GM12878 (cell line): ENCODE data around the gene ZC3H15. TPM values are rescaled to one million over a fixed set of nuclear protein-coding genes. Genes with fewer than 3 reads are reported as not detected.

Source experiments
- ATAC-seq: fragments of 200-7000 bp; cut with Tn5 transposase; 3 replicates; pipeline ENCODE4 v1.9.1; 2020; ENCODE audit warnings: mild to moderate bottlenecking, moderate library complexity
- BruUV-seq: library from RNA; stranded (reverse); fragments of 400-500 nt; replicated peaks from 2 replicates; lab custom pipeline; 2021; lab: Mats Ljungman, UMichigan
- CTCF ChIA-PET: fragments of 300-600 bp; sonication (Branson Sonifier 250); formaldehyde crosslinking; extraction: SDS; loops from one replicate; lab custom pipeline; 2021; ENCODE audit warnings: inconsistent platforms; lab: Yijun Ruan, JAX
- POLR2A ChIA-PET: fragments of 350-600 bp; formaldehyde crosslinking; extraction: SDS; loops from one replicate; lab custom pipeline; 2021; ENCODE audit warnings: inconsistent platforms; lab: Charles Lee
- RAD21 ChIA-PET: fragments of 300-600 bp; sonication (Branson Sonifier 250); formaldehyde crosslinking; loops from one replicate; lab custom pipeline; 2023; ENCODE audit warnings: antibody characterized with exemption; ENCODE audit not compliant: unreplicated experiment; lab: Charles Lee
- SMC1A ChIA-PET: fragments of 300-600 bp; sonication (Branson Sonifier 250); formaldehyde crosslinking; loops from one replicate; lab custom pipeline; 2023; ENCODE audit not compliant: unreplicated experiment, uncharacterized antibody; lab: Charles Lee
- DNase-seq: peaks from one replicate; pipeline ENCODE4 v3.0.0-alpha.2; 2011; ENCODE audit warnings: low read depth, low spot score
- FAIRE-seq: peaks from 3 replicates; lab custom pipeline; 2011; peaks lifted over from hg19 to GRCh38; lab: Jason Lieb, UNC
- H2AFZ ChIP-seq: 2 replicates; pipeline ENCODE4 v1.6.0; 2011; ENCODE audit warnings: low read depth, low read length, control low read depth; ENCODE audit not compliant: control insufficient read depth
- H3K27ac ChIP-seq: 2 replicates; pipeline ENCODE4 v1.5.1; 2011; ENCODE audit warnings: control low read depth; ENCODE audit not compliant: control insufficient read depth, insufficient read depth
- H3K27me3 ChIP-seq, 2 experiments: replicated peaks in 1 of 2; 2 replicates each; pipeline versions ENCODE4 v1.6.0 to v1.6.1; 2011; ENCODE audit warnings: low read length in 1 of 2; ENCODE audit not compliant: control insufficient read depth in 2 of 2, insufficient read depth in 2 of 2
- H3K36me3 ChIP-seq, 2 experiments: 2 replicates each; pipeline ENCODE4 v1.5.1; 2011; ENCODE audit warnings: low read length in 1 of 2; ENCODE audit not compliant: control insufficient read depth in 2 of 2, insufficient read depth in 2 of 2
- H3K4me1 ChIP-seq: 2 replicates; pipeline ENCODE4 v1.6.1; 2011; ENCODE audit warnings: mild to moderate bottlenecking, low read length, moderate library complexity, mixed read lengths; ENCODE audit not compliant: control insufficient read depth, insufficient read depth
- H3K4me2 ChIP-seq: 2 replicates; pipeline ENCODE4 v1.6.0; 2011; ENCODE audit warnings: control low read depth; ENCODE audit not compliant: control insufficient read depth, insufficient read depth
- H3K4me3 ChIP-seq: fragments of 200-600 bp; sonication (generic); 2 replicates; pipeline ENCODE4 v1.5.1; 2016
- H3K79me2 ChIP-seq: 2 replicates; pipeline ENCODE4 v1.6.0; 2011; ENCODE audit warnings: low read length; ENCODE audit not compliant: control insufficient read depth, insufficient read depth
- H3K9ac ChIP-seq: 2 replicates; pipeline ENCODE4 v1.8.0; 2011; ENCODE audit warnings: low read length, control low read depth, mixed read lengths; ENCODE audit not compliant: control insufficient read depth, insufficient read depth
- H3K9me3 ChIP-seq: replicated peaks from 3 replicates; pipeline ENCODE4 v1.5.1; 2011; ENCODE audit warnings: mild to moderate bottlenecking, low read length; ENCODE audit not compliant: control insufficient read depth, insufficient read depth
- H4K20me1 ChIP-seq: 2 replicates; pipeline ENCODE4 v1.6.0; 2011; ENCODE audit not compliant: control insufficient read depth, insufficient read depth
- EP300 ChIP-seq, 2 experiments: fragments of 150-350 bp in 1 of 2; IDR thresholded peaks; 2 replicates each; pipeline ENCODE4 v1.6.1; 2011 to 2012; ENCODE audit warnings: low read depth in 2 of 2, low read length in 2 of 2, borderline replicate concordance in 1 of 2, improper control_type of control experiment in 1 of 2, inconsistent platforms in 1 of 2; ENCODE audit not compliant: control insufficient read depth in 1 of 2
- ETV6 ChIP-seq, 2 experiments: fragments of 450-650 bp in 1 of 2; IDR thresholded peaks in 1 of 2; conservative IDR thresholded peaks in 1 of 2; 2 replicates each; pipeline ENCODE4 v1.6.1; 2014; ENCODE audit warnings: antibody characterized with exemption in 1 of 2, borderline replicate concordance in 1 of 2, low read depth in 1 of 2, mild to moderate bottlenecking in 1 of 2, moderate library complexity in 1 of 2
- EZH2 ChIP-seq: IDR thresholded peaks from 2 replicates; pipeline ENCODE4 v1.6.1; 2012; ENCODE audit warnings: low read depth, mild to moderate bottlenecking, control low read depth, inconsistent platforms, low read length, borderline replicate concordance; ENCODE audit not compliant: control insufficient read depth
- GATAD2B ChIP-seq: fragments of 450-650 bp; conservative IDR thresholded peaks from 2 replicates; pipeline ENCODE4 v1.6.1; 2017; ENCODE audit warnings: low read depth, mild to moderate bottlenecking, moderate library complexity
- HDAC6 ChIP-seq: fragments of 200-600 bp; sonication (generic); IDR thresholded peaks from one replicate; pipeline ENCODE4 v1.8.0; 2017; ENCODE audit warnings: antibody characterized with exemption; ENCODE audit not compliant: unreplicated experiment
- IKZF2 ChIP-seq, 2 experiments: fragments of 450-650 bp; IDR thresholded peaks; 2 replicates each; pipeline ENCODE4 v1.6.1; 2017; ENCODE audit warnings: mild to moderate bottlenecking in 2 of 2, moderate library complexity in 2 of 2
- JUNB ChIP-seq: IDR thresholded peaks from 2 replicates; pipeline ENCODE4 v1.6.1; 2016; ENCODE audit warnings: antibody characterized with exemption, mild to moderate bottlenecking
- KAT2A ChIP-seq: conservative IDR thresholded peaks from 2 replicates; pipeline ENCODE4 v1.6.1; 2011; ENCODE audit warnings: low read depth, low read length; ENCODE audit not compliant: control insufficient read depth
- MTA2 ChIP-seq: fragments of 450-650 bp; IDR thresholded peaks from 2 replicates; pipeline ENCODE4 v1.6.1; 2016; ENCODE audit warnings: low read depth, mild to moderate bottlenecking, moderate library complexity
- MYB ChIP-seq: fragments of 150-350 bp; IDR thresholded peaks from 2 replicates; pipeline ENCODE4 v1.6.1; 2014; ENCODE audit warnings: mild to moderate bottlenecking, low read depth, low read length, borderline replicate concordance
- MYC ChIP-seq: IDR thresholded peaks from 2 replicates; pipeline ENCODE4 v1.6.1; 2011; ENCODE audit warnings: mild to moderate bottlenecking, low read length, moderate library complexity, inconsistent platforms; ENCODE audit not compliant: insufficient read depth, insufficient replicate concordance, insufficient read length, severe bottlenecking
- RELA ChIP-seq: fragments of 450-650 bp; IDR thresholded peaks from 2 replicates; pipeline ENCODE4 v1.8.0; 2014; ENCODE audit warnings: borderline replicate concordance; ENCODE audit not compliant: partially characterized antibody
- RFX5 ChIP-seq: IDR thresholded peaks from 2 replicates; pipeline ENCODE4 v1.6.1; 2011; ENCODE audit warnings: low read depth, low read length, improper control_type of control experiment
- SUZ12 ChIP-seq: fragments of 200-600 bp; sonication (generic); IDR thresholded peaks from one replicate; pipeline ENCODE4 v1.6.1; 2018; ENCODE audit warnings: antibody characterized with exemption, mild to moderate bottlenecking; ENCODE audit not compliant: unreplicated experiment
- WGBS: methylation state at CpG from one replicate; pipeline ENCODE4 v1.1.6; 2016; ENCODE audit warnings: low lambda C conversion rate; ENCODE audit not compliant: insufficient replicate concordance, insufficient coverage; ENCODE audit errors: missing lambda C conversion rate; 5-methylcytosine and 5-hydroxymethylcytosine counted together
- in situ Hi-C: fragments of 300-500 bp; cut with MboI; formaldehyde crosslinking; loops from 9 replicates; pipeline ENCODE4 v1.14.3; 2018; ENCODE audit warnings: mixed read lengths
- intact Hi-C: fragments of 100-400 bp; cut with micrococcal nuclease; formaldehyde crosslinking; loops from one replicate; pipeline ENCODE4 v1.14.2; 2022; ENCODE audit not compliant: unreplicated experiment
- polyA plus RNA-seq, 11 experiments: library from polyadenylated mRNA; depleted of rRNA in 4 of 11; unstranded in 6 of 11; stranded (reverse) in 5 of 11; fragments of >200 nt; fragmentation: Nextera tagmentation in 4 of 11; fragmentation: Illumina TruSeq in 1 of 11; extraction: Ambion mirVana in 4 of 11; extraction: Trizol in 1 of 11; gene quantifications; 1 replicate in 1 of 11; 2 replicates in 10 of 11; pipeline versions ENCODE4 v1.2.1 to v1.2.3, GENCODE V29; 2011 to 2016; ENCODE audit warnings: inconsistent platforms in 2 of 11, missing spikeins in 2 of 11, low read depth in 1 of 11
- total RNA-seq, 4 experiments: library from RNA; depleted of rRNA in 3 of 4; stranded (reverse); fragments of >200 nt in 3 of 4; fragmentation: Illumina TruSeq in 1 of 4; extraction: Trizol in 1 of 4; gene quantifications; 2 replicates each; pipeline versions ENCODE4 v1.2.1 to v1.2.3, GENCODE V29; 2013 to 2021
- TF ChIP-seq, protein P1 (sequence below): IDR thresholded peaks from 2 replicates; pipeline ENCODE4 v1.6.1; 2011; ENCODE audit warnings: low read depth, low read length, improper control_type of control experiment, borderline replicate concordance
- TF ChIP-seq, protein P2 (sequence below): IDR thresholded peaks from 2 replicates; pipeline ENCODE4 v1.6.1; 2012; ENCODE audit warnings: low read depth, low read length, improper control_type of control experiment
- TF ChIP-seq, protein P3 (sequence below): fragments of 150-350 bp; IDR thresholded peaks from 2 replicates; pipeline ENCODE4 v1.6.1; 2014; ENCODE audit warnings: mild to moderate bottlenecking, low read depth, low read length

The ZC3H15 gene
- total and polyA plus RNA-seq, 10 of the 15 experiments (the other 5 are each of a cell fraction or from before 2014, with no cell fraction given): 51.5 to 152 (median 123) TPM

DNA sequence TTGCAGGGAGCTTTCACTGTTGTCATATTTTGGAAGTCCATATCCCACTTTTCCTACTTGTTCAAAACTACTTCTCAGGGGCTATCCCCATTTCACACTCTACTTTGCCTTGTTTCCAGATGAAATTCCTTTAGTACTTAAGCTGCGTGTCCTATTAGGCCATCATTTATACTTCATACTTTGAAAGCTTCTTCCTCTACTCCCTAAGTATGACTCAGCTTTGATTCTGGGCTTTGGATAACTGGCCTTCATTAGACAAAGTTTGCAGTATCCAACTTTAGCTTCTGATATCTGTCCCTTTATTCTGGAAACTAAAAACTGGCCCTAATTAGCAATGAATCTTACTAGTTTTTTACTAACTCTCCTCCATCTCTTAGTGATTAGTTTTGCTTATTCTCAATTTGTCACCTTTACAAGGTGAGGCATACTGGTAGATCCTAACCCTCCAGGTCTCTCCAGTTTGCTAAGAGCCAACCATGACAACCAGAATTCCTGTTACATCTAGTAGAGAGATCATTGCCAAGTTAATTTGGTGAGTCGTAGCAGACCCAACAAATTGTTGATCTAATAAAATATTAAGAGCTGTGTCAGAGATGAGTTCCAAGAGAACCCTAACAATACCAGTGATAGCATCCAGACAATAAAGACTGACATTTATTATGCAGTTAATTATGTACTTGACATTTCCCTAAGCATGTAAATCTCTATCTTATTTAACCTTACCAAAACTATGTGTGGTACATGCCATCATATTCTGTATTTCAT, 72.6 kb downstream of the ZC3H15 start:
- no peaks in the 10 kb centered on the region for H3K27me3 ChIP-seq
- FAIRE-seq (no peak), ATAC-seq (no peak), DNase-seq (no peak)
- CTCF ChIA-PET: interaction anchor here (1.3 kb wide), 1 partner anchor 56 kb away, joined by 3 read pairs; no protein-coding TSS in a partner anchor
- no peak overlapping the region for H3K4me2 ChIP-seq
- 63% methylated on average over 2 of the region's 2 CpGs for WGBS
- TF ChIP-seq MTA2 (no peak), KAT2A (no peak), RFX5 (no peak), MYC (no peak), SUZ12 (no peak), GATAD2B (no peak), ETV6 (conservative IDR thresholded peaks at IDR 0.05 in 1 of 2, IDR thresholded peaks at IDR 0.05 in 1 of 2; ENCODE audit: borderline replicate concordance in 1 of 2, low read depth in 1 of 2) (no peak), IKZF2 (IDR thresholded peaks at IDR 0.05) (no peak), RELA (no peak), HDAC6 (no peak), MYB (no peak), JUNB (no peak), EP300 (IDR thresholded peaks at IDR 0.05; ENCODE audit: borderline replicate concordance in 1 of 2, control insufficient read depth in 1 of 2, low read depth in 2 of 2, low read length in 2 of 2) (no peak), EZH2 (no peak)
- TF ChIP-seq, protein P1, sequence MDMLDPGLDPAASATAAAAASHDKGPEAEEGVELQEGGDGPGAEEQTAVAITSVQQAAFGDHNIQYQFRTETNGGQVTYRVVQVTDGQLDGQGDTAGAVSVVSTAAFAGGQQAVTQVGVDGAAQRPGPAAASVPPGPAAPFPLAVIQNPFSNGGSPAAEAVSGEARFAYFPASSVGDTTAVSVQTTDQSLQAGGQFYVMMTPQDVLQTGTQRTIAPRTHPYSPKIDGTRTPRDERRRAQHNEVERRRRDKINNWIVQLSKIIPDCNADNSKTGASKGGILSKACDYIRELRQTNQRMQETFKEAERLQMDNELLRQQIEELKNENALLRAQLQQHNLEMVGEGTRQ: no peak
- TF ChIP-seq, protein P2, sequence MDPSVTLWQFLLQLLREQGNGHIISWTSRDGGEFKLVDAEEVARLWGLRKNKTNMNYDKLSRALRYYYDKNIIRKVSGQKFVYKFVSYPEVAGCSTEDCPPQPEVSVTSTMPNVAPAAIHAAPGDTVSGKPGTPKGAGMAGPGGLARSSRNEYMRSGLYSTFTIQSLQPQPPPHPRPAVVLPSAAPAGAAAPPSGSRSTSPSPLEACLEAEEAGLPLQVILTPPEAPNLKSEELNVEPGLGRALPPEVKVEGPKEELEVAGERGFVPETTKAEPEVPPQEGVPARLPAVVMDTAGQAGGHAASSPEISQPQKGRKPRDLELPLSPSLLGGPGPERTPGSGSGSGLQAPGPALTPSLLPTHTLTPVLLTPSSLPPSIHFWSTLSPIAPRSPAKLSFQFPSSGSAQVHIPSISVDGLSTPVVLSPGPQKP: no peak
- TF ChIP-seq, protein P3, sequence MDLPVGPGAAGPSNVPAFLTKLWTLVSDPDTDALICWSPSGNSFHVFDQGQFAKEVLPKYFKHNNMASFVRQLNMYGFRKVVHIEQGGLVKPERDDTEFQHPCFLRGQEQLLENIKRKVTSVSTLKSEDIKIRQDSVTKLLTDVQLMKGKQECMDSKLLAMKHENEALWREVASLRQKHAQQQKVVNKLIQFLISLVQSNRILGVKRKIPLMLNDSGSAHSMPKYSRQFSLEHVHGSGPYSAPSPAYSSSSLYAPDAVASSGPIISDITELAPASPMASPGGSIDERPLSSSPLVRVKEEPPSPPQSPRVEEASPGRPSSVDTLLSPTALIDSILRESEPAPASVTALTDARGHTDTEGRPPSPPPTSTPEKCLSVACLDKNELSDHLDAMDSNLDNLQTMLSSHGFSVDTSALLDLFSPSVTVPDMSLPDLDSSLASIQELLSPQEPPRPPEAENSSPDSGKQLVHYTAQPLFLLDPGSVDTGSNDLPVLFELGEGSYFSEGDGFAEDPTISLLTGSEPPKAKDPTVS: no peak
- no peak overlapping the region for H2AFZ ChIP-seq
- no peaks in the 10 kb centered on the region; the same call in 1 of the 2 replicates for H3K4me1 ChIP-seq
- no TSS peak for BruUV-seq
- no peaks in the 10 kb centered on the region for H3K9me3 ChIP-seq
- SMC1A ChIA-PET: no interaction called here
- H4K20me1 ChIP-seq: no peaks in the 10 kb centered on the region
- in situ Hi-C loops: no loop called here
- POLR2A ChIA-PET: interaction anchor here (0.6 kb wide), 1 partner anchor 584 kb away, joined by 4 read pairs; no protein-coding TSS in a partner anchor
- H3K36me3 ChIP-seq: no peaks in the 10 kb centered on the region
- H3K9ac ChIP-seq: no peak overlapping the region
- H3K79me2 ChIP-seq: no peaks in the 10 kb centered on the region
- intact Hi-C loops: no loop called here
- RAD21 ChIA-PET: no interaction called here
- no peak overlapping the region for H3K27ac ChIP-seq
- H3K4me3 ChIP-seq: no peak overlapping the region
